ENCODE results near the gene IL13. TPM values are rescaled to one million over a fixed set of nuclear protein-coding genes. Genes with fewer than 3 reads are reported as not detected.

IL13 gene
- total and polyA plus RNA-seq, 12 donors = 0.01 to 0.51 TPM; not detected in 10

DNA sequence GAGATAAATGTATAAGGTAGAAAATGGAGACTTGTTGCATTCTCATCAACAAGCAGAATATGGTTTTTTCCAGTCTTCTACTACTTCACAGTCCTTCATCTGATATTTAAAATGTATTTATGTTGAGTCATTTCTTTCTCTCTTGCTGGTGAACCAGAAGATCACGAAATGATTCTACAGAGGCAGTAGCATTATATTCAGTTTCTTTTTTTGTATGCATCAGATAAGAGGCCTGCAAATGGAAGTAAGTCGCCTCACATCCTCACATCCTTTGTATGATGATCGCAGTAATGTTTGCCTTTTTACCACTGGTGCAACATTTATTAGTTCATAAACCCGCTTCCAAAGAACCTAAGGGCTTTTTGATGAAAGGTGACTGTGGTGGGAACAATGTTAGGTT is 22.1 kb upstream of the IL13 start:
- H3K9me3 ChIP-seq = no peaks in the 10 kb centered on the region
- TF ChIP-seq, protein P1, sequence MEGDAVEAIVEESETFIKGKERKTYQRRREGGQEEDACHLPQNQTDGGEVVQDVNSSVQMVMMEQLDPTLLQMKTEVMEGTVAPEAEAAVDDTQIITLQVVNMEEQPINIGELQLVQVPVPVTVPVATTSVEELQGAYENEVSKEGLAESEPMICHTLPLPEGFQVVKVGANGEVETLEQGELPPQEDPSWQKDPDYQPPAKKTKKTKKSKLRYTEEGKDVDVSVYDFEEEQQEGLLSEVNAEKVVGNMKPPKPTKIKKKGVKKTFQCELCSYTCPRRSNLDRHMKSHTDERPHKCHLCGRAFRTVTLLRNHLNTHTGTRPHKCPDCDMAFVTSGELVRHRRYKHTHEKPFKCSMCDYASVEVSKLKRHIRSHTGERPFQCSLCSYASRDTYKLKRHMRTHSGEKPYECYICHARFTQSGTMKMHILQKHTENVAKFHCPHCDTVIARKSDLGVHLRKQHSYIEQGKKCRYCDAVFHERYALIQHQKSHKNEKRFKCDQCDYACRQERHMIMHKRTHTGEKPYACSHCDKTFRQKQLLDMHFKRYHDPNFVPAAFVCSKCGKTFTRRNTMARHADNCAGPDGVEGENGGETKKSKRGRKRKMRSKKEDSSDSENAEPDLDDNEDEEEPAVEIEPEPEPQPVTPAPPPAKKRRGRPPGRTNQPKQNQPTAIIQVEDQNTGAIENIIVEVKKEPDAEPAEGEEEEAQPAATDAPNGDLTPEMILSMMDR (IDR thresholded peaks at IDR 0.05) = no peak
- no peak overlapping the region for H3K4me3 ChIP-seq
- H3K27ac ChIP-seq = no peak overlapping the region
- intact Hi-C loops (cut with DNase I) = no loop called here
- DNase-seq = no peak
- ATAC-seq = no peak
- H3K27me3 ChIP-seq = no peaks in the 10 kb centered on the region
- 89 to 91% methylated on average over 4 of the region's 4 CpGs for WGBS, 2 donors
- H3K4me1 ChIP-seq = no peaks in the 10 kb centered on the region
- H3K36me3 ChIP-seq = peaks cover 0 to 76% (median 28%) of the 10 kb centered on the region in 9 donors

DNA sequence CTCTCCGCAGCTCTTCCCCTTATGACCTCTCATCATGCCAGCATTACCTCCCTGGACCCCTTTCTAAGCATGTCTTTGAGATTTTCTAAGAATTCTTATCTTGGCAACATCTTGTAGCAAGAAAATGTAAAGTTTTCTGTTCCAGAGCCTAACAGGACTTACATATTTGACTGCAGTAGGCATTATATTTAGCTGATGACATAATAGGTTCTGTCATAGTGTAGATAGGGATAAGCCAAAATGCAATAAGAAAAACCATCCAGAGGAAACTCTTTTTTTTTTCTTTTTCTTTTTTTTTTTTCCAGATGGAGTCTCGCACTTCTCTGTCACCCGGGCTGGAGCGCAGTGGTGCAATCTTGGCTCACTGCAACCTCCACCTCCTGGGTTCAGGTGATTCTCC is 20.7 kb upstream of the IL13 start:
- no peak for DNase-seq
- Histone ChIP-seq H3K4me1 (no peaks in the 10 kb centered on the region), H3K4me3 (no peak overlapping the region), H3K36me3 (peaks cover 0 to 89% (median 37%) of the 10 kb centered on the region in 9 donors), H3K27ac (no peak overlapping the region), H3K9me3 (no peaks in the 10 kb centered on the region), H3K27me3 (no peaks in the 10 kb centered on the region)
- ATAC-seq = no peak
- TF ChIP-seq, protein P1 (IDR thresholded peaks at IDR 0.05) = no peak
- intact Hi-C loops (cut with DNase I) = no loop called here
- WGBS, 2 donors = 91 to 98% methylated on average over 4 of the region's 4 CpGs

DNA sequence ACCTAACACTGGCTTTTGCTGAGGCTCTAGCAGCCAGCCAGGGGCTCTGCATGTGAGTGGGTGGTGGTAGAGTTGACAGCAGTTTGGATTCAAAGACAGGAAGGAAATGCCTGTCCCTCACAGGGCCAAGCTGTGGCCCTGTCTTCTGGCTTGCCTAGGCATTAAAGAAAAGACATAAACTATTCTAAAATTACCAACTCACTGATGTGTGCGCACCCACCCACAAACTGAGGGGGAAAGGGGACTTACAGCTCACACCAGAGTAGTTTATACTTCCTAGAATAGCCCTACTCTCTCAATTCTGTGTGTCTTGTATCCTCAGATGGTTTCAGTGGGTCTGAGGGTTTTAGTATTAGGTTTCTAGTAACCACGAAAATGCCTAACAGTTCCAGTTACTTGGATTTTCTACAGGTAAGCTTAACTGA is 18.3 kb upstream of the IL13 start:
- H3K27me3 ChIP-seq = no peaks in the 10 kb centered on the region
- no peaks in the 10 kb centered on the region for H3K4me1 ChIP-seq
- no peak overlapping the region for H3K27ac ChIP-seq
- no peaks in the 10 kb centered on the region for H3K9me3 ChIP-seq
- intact Hi-C loops (cut with DNase I) = no loop called here
- DNase-seq (no peak), ATAC-seq (no peak)
- H3K4me3 ChIP-seq = no peak overlapping the region
- H3K36me3 ChIP-seq = peaks cover 0 to 84% (median 48%) of the 10 kb centered on the region in 9 donors
- WGBS, 2 donors = 87 to 91% methylated on average over 2 of the region's 2 CpGs
- TF ChIP-seq, protein P1 (IDR thresholded peaks at IDR 0.05) = no peak

DNA sequence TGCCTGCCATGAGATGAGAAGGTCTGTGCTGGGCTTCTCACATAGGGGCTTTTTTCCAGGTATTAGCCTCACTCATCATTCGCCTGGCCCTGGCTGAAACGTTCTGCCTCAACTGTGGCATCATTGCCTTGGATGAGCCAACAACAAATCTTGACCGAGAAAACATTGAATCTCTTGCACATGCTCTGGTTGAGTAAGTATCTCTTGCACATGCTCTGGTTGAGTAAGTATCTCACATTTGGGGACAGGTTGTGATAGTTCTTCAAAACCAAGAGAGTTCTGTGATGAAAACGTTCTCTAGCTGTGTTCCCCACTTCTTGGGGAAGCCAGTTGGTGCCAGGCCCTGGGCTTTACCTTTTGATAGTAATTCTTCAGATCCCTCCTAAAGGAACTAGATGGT is 17.4 kb upstream of the IL13 start:
- DNase-seq = no peak
- intact Hi-C loops (cut with DNase I) = no loop called here

More for the DNA sequence above, 17.4 kb upstream of the IL13 start:
- no peaks in the 10 kb centered on the region for H3K4me1 ChIP-seq
- no peaks in the 10 kb centered on the region for H3K9me3 ChIP-seq
- WGBS, 2 donors = 93 to 98% methylated on average over 4 of the region's 4 CpGs
- H3K27me3 ChIP-seq = no peaks in the 10 kb centered on the region
- H3K27ac ChIP-seq = no peak overlapping the region
- ATAC-seq = no peak
- TF ChIP-seq, protein P1 (IDR thresholded peaks at IDR 0.05) = no peak
- peaks cover 0 to 86% (median 48%) of the 10 kb centered on the region in 9 donors for H3K36me3 ChIP-seq
- H3K4me3 ChIP-seq = no peak overlapping the region

Measured in heart right ventricle (tissue), 16 donors.